ENCODE measurements around the gene SDCCAG8.

The SDCCAG8 gene

DNA sequence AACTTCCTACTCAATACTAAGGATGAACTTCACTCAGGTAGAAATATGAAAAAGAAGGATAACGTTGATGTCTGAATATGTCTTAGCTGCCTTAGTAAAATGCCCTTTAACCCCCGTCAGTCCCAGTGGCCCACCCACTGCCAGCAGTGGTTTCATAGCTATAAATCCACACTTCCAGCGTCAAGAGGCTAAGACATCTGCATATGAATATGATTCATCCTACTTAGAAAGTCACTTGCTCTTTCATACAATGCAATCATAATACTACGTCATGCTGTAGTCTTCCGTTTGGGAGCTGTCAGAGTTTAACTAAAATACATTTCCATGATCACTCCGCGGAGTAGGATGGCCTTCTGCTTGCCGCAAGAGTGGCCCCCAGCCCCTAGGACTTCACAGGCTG is 247.3 kb downstream of the SDCCAG8 start:
- peaks cover 5% of the 10 kb centered on the region for H3K4me1 Mint-ChIP-seq
- H3K4me3 Mint-ChIP-seq = no peak overlapping the region
- H3K9me3 Mint-ChIP-seq = no peaks in the 10 kb centered on the region
- TF ChIP-seq, protein P1, sequence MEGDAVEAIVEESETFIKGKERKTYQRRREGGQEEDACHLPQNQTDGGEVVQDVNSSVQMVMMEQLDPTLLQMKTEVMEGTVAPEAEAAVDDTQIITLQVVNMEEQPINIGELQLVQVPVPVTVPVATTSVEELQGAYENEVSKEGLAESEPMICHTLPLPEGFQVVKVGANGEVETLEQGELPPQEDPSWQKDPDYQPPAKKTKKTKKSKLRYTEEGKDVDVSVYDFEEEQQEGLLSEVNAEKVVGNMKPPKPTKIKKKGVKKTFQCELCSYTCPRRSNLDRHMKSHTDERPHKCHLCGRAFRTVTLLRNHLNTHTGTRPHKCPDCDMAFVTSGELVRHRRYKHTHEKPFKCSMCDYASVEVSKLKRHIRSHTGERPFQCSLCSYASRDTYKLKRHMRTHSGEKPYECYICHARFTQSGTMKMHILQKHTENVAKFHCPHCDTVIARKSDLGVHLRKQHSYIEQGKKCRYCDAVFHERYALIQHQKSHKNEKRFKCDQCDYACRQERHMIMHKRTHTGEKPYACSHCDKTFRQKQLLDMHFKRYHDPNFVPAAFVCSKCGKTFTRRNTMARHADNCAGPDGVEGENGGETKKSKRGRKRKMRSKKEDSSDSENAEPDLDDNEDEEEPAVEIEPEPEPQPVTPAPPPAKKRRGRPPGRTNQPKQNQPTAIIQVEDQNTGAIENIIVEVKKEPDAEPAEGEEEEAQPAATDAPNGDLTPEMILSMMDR (IDR thresholded peaks at IDR 0.05; ENCODE audit: unreplicated experiment in 3 of 3) = no peak
- no peaks in the 10 kb centered on the region for H3K27me3 Mint-ChIP-seq (ENCODE audit: low read depth)
- H3K36me3 Mint-ChIP-seq (ENCODE audit: low read depth) = peaks cover 48% of the 10 kb centered on the region
- no peak overlapping the region for H3K27ac Mint-ChIP-seq

DNA sequence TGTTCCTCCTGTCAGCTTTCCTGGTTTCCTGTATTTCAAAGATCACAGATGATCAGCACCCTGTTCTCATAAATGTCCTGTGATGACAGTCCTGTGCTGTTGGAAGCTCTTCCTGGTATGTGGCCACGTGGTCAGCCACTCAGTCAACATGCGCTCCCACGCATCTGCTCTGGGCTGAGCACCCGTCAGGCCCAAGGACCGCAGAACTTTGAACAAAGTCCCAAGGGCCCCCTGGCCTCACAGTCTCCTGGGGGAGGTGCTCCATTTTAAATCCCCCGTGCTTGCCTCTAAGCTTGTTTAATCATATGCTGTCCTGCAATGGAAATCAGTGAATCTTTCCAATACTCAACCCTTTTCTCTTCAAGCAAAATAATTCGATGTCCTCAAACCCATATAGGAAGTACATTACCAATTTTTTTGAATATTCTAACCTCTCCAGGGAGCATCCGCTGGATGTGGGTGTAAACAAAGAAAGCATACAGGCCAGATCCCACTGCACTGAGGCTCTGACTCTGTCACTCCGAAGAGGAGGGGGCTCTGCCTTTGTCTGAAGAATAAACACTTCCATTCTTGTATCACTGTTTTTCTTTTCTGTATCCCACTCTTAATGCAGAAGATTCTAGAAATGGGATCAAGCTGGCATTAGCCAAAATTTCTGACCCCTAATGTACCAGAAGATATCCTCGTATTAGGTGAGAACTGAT is 250.3 kb downstream of the SDCCAG8 start:
- Mint-ChIP-seq H3K4me1 (peaks cover 5% of the 10 kb centered on the region), H3K9me3 (no peaks in the 10 kb centered on the region), H3K36me3 (ENCODE audit: low read depth) (peaks cover 50% of the 10 kb centered on the region), H3K27me3 (ENCODE audit: low read depth) (no peaks in the 10 kb centered on the region), H3K4me3 (no peak overlapping the region), H3K27ac (no peak overlapping the region)
- TF ChIP-seq, protein P1 (IDR thresholded peaks at IDR 0.05; ENCODE audit: unreplicated experiment in 3 of 3) = no peak

DNA sequence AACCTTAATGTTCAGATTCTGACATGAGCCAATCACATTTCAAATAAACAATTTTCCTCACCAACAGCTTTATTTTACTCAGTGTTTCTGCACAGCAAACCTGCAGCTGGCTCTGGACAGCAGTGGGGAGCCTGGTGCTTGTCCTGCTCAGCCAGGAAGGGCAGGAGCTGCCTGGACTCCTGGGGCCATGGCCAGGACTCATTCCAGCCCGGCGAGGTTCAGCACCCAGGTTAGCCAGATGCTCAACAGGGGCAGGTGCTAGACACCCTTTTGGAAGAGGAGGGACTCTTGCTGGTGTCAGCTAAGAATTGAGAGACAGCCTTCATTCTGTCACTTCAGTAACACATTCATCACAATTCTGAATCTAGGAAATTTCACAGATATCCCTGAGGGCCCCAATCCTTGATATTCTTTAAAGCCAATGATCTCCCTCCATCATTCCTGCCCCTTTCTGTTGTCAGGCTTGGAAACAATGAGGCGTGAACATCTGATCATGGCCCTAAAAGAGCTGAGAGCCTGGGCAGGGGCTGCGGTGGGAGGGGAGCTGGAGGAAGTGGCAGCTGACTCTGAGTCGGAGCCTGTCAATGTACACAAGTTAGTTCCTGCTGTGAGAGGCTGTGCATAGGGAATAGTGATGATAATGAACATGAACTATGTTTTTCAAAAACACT is 251.3 kb downstream of the SDCCAG8 start:
- H3K9me3 Mint-ChIP-seq = no peaks in the 10 kb centered on the region
- no peak overlapping the region for H3K4me3 Mint-ChIP-seq
- peaks cover 52% of the 10 kb centered on the region for H3K36me3 Mint-ChIP-seq (ENCODE audit: low read depth)
- TF ChIP-seq, protein P1 (IDR thresholded peaks at IDR 0.05; ENCODE audit: unreplicated experiment in 3 of 3) = no peak
- H3K27me3 Mint-ChIP-seq (ENCODE audit: low read depth) = no peaks in the 10 kb centered on the region
- no peak overlapping the region for H3K27ac Mint-ChIP-seq
- peaks cover 5% of the 10 kb centered on the region for H3K4me1 Mint-ChIP-seq

DNA sequence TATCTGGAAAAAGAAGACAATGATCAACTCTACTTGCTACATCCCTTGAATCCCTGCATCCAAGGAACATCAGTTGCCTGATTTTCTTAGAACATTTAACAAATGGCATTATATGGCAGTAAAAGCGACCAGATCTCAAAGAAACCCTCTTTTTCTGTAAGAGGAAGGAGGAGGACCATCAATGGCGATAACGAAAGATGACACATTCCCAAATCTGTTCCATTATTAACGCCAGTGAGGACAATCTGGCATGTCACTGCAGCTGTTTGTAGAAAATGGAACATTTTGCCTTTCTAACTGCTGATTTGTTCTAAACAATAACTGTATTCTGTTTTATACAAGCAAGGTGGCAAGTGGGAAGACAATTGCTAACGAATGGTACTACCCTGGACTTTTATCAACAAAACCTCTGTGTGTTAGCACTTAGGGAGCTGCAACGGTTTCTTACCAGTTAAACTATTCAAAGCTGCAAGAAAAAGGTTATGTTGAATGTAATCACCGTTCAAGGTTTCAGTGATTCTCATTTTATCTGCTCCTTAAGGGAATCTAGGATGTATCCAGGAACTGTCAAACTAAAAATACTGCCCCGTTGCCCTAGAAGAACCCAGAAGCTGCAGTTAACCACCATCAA is 251.9 kb downstream of the SDCCAG8 start:
- H3K4me1 Mint-ChIP-seq = peaks cover 5% of the 10 kb centered on the region
- H3K36me3 Mint-ChIP-seq (ENCODE audit: low read depth) = peaks cover 45% of the 10 kb centered on the region
- no peaks in the 10 kb centered on the region for H3K9me3 Mint-ChIP-seq
- no peak overlapping the region for H3K27ac Mint-ChIP-seq
- no peak overlapping the region for H3K4me3 Mint-ChIP-seq
- H3K27me3 Mint-ChIP-seq (ENCODE audit: low read depth) = no peaks in the 10 kb centered on the region
- TF ChIP-seq, protein P1 (IDR thresholded peaks at IDR 0.05; ENCODE audit: unreplicated experiment in 3 of 3) = no peak

DNA sequence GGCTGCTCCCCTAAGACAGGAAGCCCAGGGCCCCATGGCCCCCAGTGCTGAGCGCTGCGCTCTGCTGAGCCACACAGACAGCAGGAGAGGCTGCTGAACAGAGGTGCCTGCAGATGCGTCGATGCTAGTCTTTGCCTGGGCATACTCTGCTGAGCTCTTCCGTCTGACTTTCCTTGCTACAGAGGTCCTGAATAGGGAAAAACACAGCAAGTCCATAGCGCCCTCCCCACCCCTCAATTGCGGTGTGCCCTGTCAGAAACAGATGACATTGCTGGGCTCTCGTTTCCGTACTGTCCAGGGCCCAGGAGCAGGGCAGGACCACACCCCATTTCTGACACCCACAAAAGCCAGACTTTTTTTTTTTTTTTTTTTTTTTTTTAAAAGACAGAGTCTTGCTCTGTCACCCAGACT is 252.5 kb downstream of the SDCCAG8 start:
- Mint-ChIP-seq H3K27ac (no peak overlapping the region), H3K4me1 (peaks cover 5% of the 10 kb centered on the region), H3K27me3 (ENCODE audit: low read depth) (no peaks in the 10 kb centered on the region), H3K9me3 (no peaks in the 10 kb centered on the region), H3K4me3 (no peak overlapping the region), H3K36me3 (ENCODE audit: low read depth) (peaks cover 40% of the 10 kb centered on the region)
- TF ChIP-seq, protein P1 (IDR thresholded peaks at IDR 0.05; ENCODE audit: unreplicated experiment in 3 of 3) = no peak

Measured in nephron (organoid).